A673 (cell line): ENCODE data around the gene AP1S3. TPM values are rescaled to one million over a fixed set of nuclear protein-coding genes. Genes with fewer than 3 reads are reported as not detected.

Experiments
- BruUV-seq: library from RNA; stranded (reverse); fragments of 400-500 nt; replicated peaks from 2 replicates; lab custom pipeline; 2021; lab: Mats Ljungman, UMichigan
- CTCF ChIA-PET: fragments of 300-600 bp; sonication (Branson Sonifier 250); formaldehyde crosslinking; loops from one replicate; lab custom pipeline; 2022; ENCODE audit warnings: antibody characterized with exemption; lab: Charles Lee
- POLR2A ChIA-PET: fragments of 300-600 bp; sonication (Branson Sonifier 250); formaldehyde crosslinking; loops from one replicate; lab custom pipeline; 2022; ENCODE audit warnings: antibody characterized with exemption; ENCODE audit not compliant: low non-redundant PET; lab: Charles Lee
- DNase-seq: peaks from one replicate; pipeline ENCODE4 v3.0.0-alpha.2; 2015; ENCODE audit warnings: low spot score
- H3K27ac ChIP-seq: fragments of 200-600 bp; sonication (generic); 2 replicates; pipeline ENCODE4 v1.5.1; 2016; ENCODE audit warnings: mixed run types, low read depth, mild to moderate bottlenecking, mixed read lengths, antibody characterized with exemption, low read length; ENCODE audit not compliant: poor library complexity, severe bottlenecking
- H3K27me3 ChIP-seq: fragments of 200-600 bp; sonication (generic); replicated peaks from 2 replicates; pipeline ENCODE4 v1.6.1; 2017; ENCODE audit warnings: mixed run types, low read depth, mild to moderate bottlenecking, mixed read lengths, antibody characterized with exemption, low read length; ENCODE audit not compliant: insufficient read depth, poor library complexity
- H3K36me3 ChIP-seq: fragments of 200-600 bp; sonication (generic); 2 replicates; pipeline ENCODE4 v1.6.1; 2016; ENCODE audit warnings: mixed run types, mild to moderate bottlenecking, mixed read lengths, antibody characterized with exemption, low read length; ENCODE audit not compliant: insufficient read depth, poor library complexity, severe bottlenecking
- H3K4me1 ChIP-seq: fragments of 200-600 bp; sonication (generic); 2 replicates; pipeline ENCODE4 v1.6.1; 2017; ENCODE audit warnings: mixed run types, mild to moderate bottlenecking, mixed read lengths, antibody characterized with exemption, low read length; ENCODE audit not compliant: insufficient read depth, poor library complexity, severe bottlenecking
- H3K4me3 ChIP-seq: fragments of 200-600 bp; sonication (generic); 2 replicates; pipeline ENCODE4 v1.5.1; 2016; ENCODE audit warnings: low read depth, mixed run types, mild to moderate bottlenecking, mixed read lengths, low read length; ENCODE audit not compliant: poor library complexity, severe bottlenecking
- H3K9me3 ChIP-seq: fragments of 200-600 bp; sonication (generic); 2 replicates; pipeline ENCODE4 v1.6.1; 2016; ENCODE audit warnings: mixed run types, low read depth, mild to moderate bottlenecking, mixed read lengths, antibody characterized with exemption, low read length; ENCODE audit not compliant: poor library complexity, severe bottlenecking
- EZH2 ChIP-seq: fragments of 200-600 bp; sonication (generic); IDR thresholded peaks from 2 replicates; pipeline ENCODE4 v1.6.1; 2017; ENCODE audit warnings: borderline replicate concordance, low read depth, mild to moderate bottlenecking, mixed read lengths, antibody characterized with exemption, low read length; ENCODE audit not compliant: poor library complexity, severe bottlenecking
- intact Hi-C: fragments of 100-400 bp; cut with micrococcal nuclease; formaldehyde crosslinking; loops from one replicate; pipeline ENCODE4 v1.10.0; 2022; ENCODE audit not compliant: unreplicated experiment
- total RNA-seq: library from RNA; stranded (reverse); gene quantifications from 2 replicates; pipeline ENCODE4 v1.2.3, GENCODE V29; 2021
- TF ChIP-seq, protein P1 (sequence below): fragments of 300-800, 200-600 bp; sonication (generic); conservative IDR thresholded peaks from 2 replicates; pipeline ENCODE4 v1.5.1; 2017; ENCODE audit warnings: low read depth, mild to moderate bottlenecking, antibody characterized with exemption, low read length, moderate library complexity, mixed read lengths

AP1S3 gene
- total RNA-seq, 1 experiment from 2014 or later = 23.0 TPM

GRCh38 chr2:223884399-223884798, 47.0 kb upstream of the AP1S3 start:
- Histone ChIP-seq H3K27ac (no peak overlapping the region), H3K4me1 (no peaks in the 10 kb centered on the region), H3K27me3 (no peaks in the 10 kb centered on the region), H3K4me3 (no peak overlapping the region), H3K9me3 (no peaks in the 10 kb centered on the region), H3K36me3 (peaks cover 68% of the 10 kb centered on the region)
- TF ChIP-seq, protein P1, sequence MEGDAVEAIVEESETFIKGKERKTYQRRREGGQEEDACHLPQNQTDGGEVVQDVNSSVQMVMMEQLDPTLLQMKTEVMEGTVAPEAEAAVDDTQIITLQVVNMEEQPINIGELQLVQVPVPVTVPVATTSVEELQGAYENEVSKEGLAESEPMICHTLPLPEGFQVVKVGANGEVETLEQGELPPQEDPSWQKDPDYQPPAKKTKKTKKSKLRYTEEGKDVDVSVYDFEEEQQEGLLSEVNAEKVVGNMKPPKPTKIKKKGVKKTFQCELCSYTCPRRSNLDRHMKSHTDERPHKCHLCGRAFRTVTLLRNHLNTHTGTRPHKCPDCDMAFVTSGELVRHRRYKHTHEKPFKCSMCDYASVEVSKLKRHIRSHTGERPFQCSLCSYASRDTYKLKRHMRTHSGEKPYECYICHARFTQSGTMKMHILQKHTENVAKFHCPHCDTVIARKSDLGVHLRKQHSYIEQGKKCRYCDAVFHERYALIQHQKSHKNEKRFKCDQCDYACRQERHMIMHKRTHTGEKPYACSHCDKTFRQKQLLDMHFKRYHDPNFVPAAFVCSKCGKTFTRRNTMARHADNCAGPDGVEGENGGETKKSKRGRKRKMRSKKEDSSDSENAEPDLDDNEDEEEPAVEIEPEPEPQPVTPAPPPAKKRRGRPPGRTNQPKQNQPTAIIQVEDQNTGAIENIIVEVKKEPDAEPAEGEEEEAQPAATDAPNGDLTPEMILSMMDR = no peak
- no peak for TF ChIP-seq EZH2
- BruUV-seq = no TSS peak
- POLR2A ChIA-PET = no interaction called here
- DNase-seq = no peak
- CTCF ChIA-PET = no interaction called here
- intact Hi-C loops = no loop called here

GRCh38 chr2:223882715-223883114, 45.3 kb upstream of the AP1S3 start:
- ChIA-PET CTCF (no interaction called here), POLR2A (no interaction called here)
- Histone ChIP-seq H3K4me1 (no peaks in the 10 kb centered on the region), H3K27me3 (no peaks in the 10 kb centered on the region), H3K36me3 (peaks cover 80% of the 10 kb centered on the region), H3K9me3 (no peaks in the 10 kb centered on the region), H3K27ac (no peak overlapping the region), H3K4me3 (no peak overlapping the region)
- TF ChIP-seq EZH2 = no peak
- TF ChIP-seq, protein P1 = no peak
- intact Hi-C loops = no loop called here
- DNase-seq = no peak
- BruUV-seq = no TSS peak

GRCh38 chr2:223880796-223881195, 43.4 kb upstream of the AP1S3 start:
- CTCF ChIA-PET = no interaction called here
- Histone ChIP-seq H3K27ac (no peak overlapping the region), H3K36me3 (peaks cover 79% of the 10 kb centered on the region), H3K4me1 (no peaks in the 10 kb centered on the region), H3K4me3 (no peak overlapping the region), H3K27me3 (no peaks in the 10 kb centered on the region), H3K9me3 (no peaks in the 10 kb centered on the region)
- BruUV-seq = no TSS peak
- TF ChIP-seq, protein P1 = no peak
- no peak for TF ChIP-seq EZH2
- intact Hi-C loops = no loop called here
- POLR2A ChIA-PET = no interaction called here
- no peak for DNase-seq
